Transverse colon (tissue), 4 donors: ENCODE measurements around the gene SOCS3. TPM values are rescaled to one million over a fixed set of nuclear protein-coding genes. Genes with fewer than 3 reads are reported as not detected.

ENCODE experiments used
- DNase-seq: peaks from one replicate; pipeline ENCODE4 v3.0.0-alpha.2; 2019
- H3K27ac ChIP-seq, 4 donors: fragments of 200-600 bp; sonication (generic); 2 replicates each; pipeline ENCODE4 v1.5.1; 2016 to 2018; ENCODE audit warnings: inconsistent platforms in 4 of 4
- H3K27me3 ChIP-seq: fragments of 200-600 bp; sonication (generic); 2 replicates; pipeline ENCODE4 v1.5.1; 2017; ENCODE audit warnings: inconsistent platforms
- H3K36me3 ChIP-seq, 4 donors: fragments of 200-600 bp; sonication (generic); 2 replicates each; pipeline ENCODE4 v1.5.1; 2017 to 2019; ENCODE audit warnings: inconsistent platforms in 4 of 4
- H3K4me1 ChIP-seq, 4 donors: fragments of 200-600 bp; sonication (generic); 2 replicates each; pipeline ENCODE4 v1.5.1; 2017 to 2020; ENCODE audit warnings: inconsistent platforms in 4 of 4
- H3K4me3 ChIP-seq, 4 donors: fragments of 200-600 bp; sonication (generic); 1 replicate in 1 of 4; 2 replicates in 3 of 4; pipeline versions ENCODE4 v1.5.1 to v1.6.1; 2017 to 2019; ENCODE audit warnings: inconsistent platforms in 4 of 4
- H3K9me3 ChIP-seq, 2 donors: fragments of 200-600 bp; sonication (generic); 2 replicates each; pipeline ENCODE4 v1.5.1; 2017 to 2019; ENCODE audit warnings: inconsistent platforms in 2 of 2
- EP300 ChIP-seq: sonication (generic); formaldehyde crosslinking; IDR thresholded peaks from one replicate; pipeline ENCODE4 v1.6.1; 2017; ENCODE audit warnings: antibody characterized with exemption, low read depth
- POLR2A ChIP-seq: fragments of 450-650 bp; IDR thresholded peaks from one replicate; pipeline ENCODE4 v1.6.1; 2016; ENCODE audit warnings: antibody characterized with exemption, mild to moderate bottlenecking, moderate library complexity
- POLR2AphosphoS5 ChIP-seq, 3 donors: sonication (generic); formaldehyde crosslinking; IDR thresholded peaks; one replicate each; pipeline ENCODE4 v1.6.1; 2016; ENCODE audit warnings: antibody characterized with exemption in 3 of 3
- WGBS, 2 donors: methylation state at CpG; one replicate each; pipeline ENCODE4 v1.1.5; 2018; ENCODE audit warnings: low coverage in 1 of 2; 5-methylcytosine and 5-hydroxymethylcytosine counted together
- in situ Hi-C, 4 donors: fragments of 200-750 bp; cut with MboI; loops; one replicate each; pipeline versions ENCODE4 v1.15.0 to v1.15.1; 2017; ENCODE audit warnings: low sequenced_read_pairs in 3 of 4, low pct_ligation_motif_present in 1 of 4, low pct_unique_long_range_greater_than_20kb in 1 of 4
- intact Hi-C: fragments of 100-400 bp; cut with DNase I; formaldehyde crosslinking; loops from one replicate; pipeline ENCODE4 v1.15.1; 2023; ENCODE audit warnings: low total_unique reads
- total RNA-seq, 4 donors: library from RNA; depleted of rRNA; stranded (reverse); fragments of >200 nt; gene quantifications; one replicate each; pipeline ENCODE4 v1.1.0, GENCODE V29; 2016
- TF ChIP-seq, protein P1 (sequence below), 5 experiments: fragments of 200-600 bp in 3 of 5; fragments of 450-650 bp in 2 of 5; sonication (generic) in 3 of 5; IDR thresholded peaks; 1 replicate in 2 of 5; 2 replicates in 3 of 5; pipeline ENCODE4 v1.5.1; 2016 to 2017; ENCODE audit warnings: antibody characterized with exemption in 5 of 5, inconsistent platforms in 3 of 5, mild to moderate bottlenecking in 2 of 5, moderate library complexity in 1 of 5

SOCS3 gene
- total RNA-seq, 4 donors from 2014 or later, result 22.3 to 230 (median 37.6) TPM

DNA sequence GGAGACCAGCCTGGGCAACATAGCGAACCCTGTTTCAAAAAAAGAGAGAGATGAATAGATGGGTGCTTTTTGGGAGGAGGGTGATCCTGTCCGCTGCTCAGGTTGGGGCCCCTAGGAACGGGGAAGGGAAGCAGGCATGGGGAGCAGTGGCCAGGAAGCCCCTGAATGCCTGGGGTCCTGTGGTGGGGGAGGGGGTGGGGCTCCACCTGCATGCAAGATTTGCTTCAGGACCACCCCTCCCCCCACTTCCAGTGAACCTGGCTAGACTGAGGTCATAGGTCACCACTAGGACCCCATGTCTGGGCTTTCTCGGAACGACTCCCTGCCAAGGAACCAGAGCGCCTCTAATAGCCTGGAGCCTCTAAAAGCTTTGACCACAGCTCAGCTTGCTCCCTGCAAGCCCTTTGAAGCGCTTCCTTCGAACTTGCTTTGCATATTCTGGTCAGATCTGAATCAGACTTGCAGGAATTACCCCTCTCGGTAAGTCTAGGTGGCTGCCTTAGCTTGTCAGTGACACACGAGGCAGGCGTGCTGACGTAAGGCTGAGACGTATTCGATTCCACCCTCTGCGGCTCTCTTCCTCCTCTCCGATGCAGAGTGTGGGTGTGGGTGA is 3.7 kb downstream of the SOCS3 start:
- no peaks in the 10 kb centered on the region for H3K27me3 ChIP-seq
- intact Hi-C loops (no loop called here), in situ Hi-C loops (no loop called here)
- H3K36me3 ChIP-seq, result no peaks in the 10 kb centered on the region
- H3K27ac ChIP-seq, result peak overlapping the region; percentile 87 to 98 (median 96)
- peak; percentile 81 for DNase-seq
- TF ChIP-seq POLR2AphosphoS5 (IDR thresholded peaks at IDR 0.05), result peak; percentile 42 to 75 (median 45)
- TF ChIP-seq EP300, result no peak
- TF ChIP-seq POLR2A, result peak; percentile 29
- TF ChIP-seq, protein P1, sequence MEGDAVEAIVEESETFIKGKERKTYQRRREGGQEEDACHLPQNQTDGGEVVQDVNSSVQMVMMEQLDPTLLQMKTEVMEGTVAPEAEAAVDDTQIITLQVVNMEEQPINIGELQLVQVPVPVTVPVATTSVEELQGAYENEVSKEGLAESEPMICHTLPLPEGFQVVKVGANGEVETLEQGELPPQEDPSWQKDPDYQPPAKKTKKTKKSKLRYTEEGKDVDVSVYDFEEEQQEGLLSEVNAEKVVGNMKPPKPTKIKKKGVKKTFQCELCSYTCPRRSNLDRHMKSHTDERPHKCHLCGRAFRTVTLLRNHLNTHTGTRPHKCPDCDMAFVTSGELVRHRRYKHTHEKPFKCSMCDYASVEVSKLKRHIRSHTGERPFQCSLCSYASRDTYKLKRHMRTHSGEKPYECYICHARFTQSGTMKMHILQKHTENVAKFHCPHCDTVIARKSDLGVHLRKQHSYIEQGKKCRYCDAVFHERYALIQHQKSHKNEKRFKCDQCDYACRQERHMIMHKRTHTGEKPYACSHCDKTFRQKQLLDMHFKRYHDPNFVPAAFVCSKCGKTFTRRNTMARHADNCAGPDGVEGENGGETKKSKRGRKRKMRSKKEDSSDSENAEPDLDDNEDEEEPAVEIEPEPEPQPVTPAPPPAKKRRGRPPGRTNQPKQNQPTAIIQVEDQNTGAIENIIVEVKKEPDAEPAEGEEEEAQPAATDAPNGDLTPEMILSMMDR (IDR thresholded peaks at IDR 0.05), result no peak
- H3K4me3 ChIP-seq, result peak overlapping the region in 1 of 4 donors; percentile 76
- H3K9me3 ChIP-seq, result no peaks in the 10 kb centered on the region
- WGBS, 2 donors, result 20 to 57% methylated on average over 1 to 16 of the region's 16 CpGs
- peaks cover 40 to 74% (median 64%) of the 10 kb centered on the region in 4 donors for H3K4me1 ChIP-seq

DNA sequence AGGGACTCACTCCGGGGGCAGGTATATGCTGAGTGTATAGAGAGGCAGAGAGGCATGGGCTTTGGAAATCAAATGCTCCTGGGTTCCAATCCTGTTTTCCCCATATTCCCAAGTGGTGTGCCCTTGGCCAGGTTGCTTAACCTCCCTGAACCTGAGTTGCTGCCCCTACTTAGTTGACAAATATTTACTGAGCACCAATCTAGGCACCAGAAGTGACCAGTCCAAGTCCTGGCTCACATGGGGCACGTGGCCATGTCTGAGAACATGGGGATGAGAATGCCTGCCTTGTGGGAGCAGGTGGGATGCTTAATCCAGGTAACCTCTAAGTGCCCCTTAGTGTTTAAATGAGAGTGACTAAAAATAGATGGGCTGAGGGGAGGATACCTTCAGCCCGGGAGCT is 4.2 kb downstream of the SOCS3 start:
- Histone ChIP-seq H3K9me3 (no peaks in the 10 kb centered on the region), H3K4me1 (peaks cover 40 to 79% (median 65%) of the 10 kb centered on the region in 4 donors), H3K4me3 (no peak overlapping the region), H3K27ac (peak overlapping the region; percentile 87 to 98 (median 96)), H3K27me3 (no peaks in the 10 kb centered on the region), H3K36me3 (no peaks in the 10 kb centered on the region)
- 67 to 74% methylated on average over 2 to 3 of the region's 3 CpGs for WGBS, 2 donors
- no peak for TF ChIP-seq POLR2A
- no peak for TF ChIP-seq EP300
- TF ChIP-seq POLR2AphosphoS5 (IDR thresholded peaks at IDR 0.05), result no peak
- TF ChIP-seq, protein P1 (IDR thresholded peaks at IDR 0.05), result no peak
- intact Hi-C loops, result no loop called here
- DNase-seq, result no peak
- in situ Hi-C loops, result no loop called here

DNA sequence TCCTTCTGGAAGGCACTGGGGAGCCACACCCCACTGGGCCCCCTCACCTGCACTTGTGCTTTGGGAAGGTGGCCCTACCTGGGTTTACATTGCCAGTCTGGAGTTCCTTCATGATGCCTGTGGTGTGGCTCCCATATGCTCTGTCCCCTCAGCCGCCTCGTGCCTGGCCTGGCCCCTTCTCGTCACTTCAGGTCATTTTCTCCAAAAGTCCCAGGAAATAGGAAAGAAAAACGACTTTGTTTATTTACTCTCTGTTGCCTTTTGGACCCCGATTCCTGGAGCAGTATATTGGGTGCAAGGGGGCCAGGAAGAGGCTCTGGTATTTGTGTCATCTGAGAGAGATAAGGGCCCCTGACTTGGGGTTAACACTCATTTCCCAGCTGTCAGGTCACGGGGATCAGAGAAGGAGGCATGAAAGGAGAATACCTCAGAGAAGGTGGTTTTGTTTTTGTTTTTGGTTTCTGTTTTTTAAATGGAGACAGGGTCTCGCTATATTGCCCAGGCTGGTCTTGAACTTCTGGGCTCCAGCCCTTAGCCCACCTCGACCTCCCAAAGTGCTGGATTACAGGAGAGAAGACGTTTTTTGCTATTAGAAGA is 4.7 kb downstream of the SOCS3 start:
- Histone ChIP-seq H3K4me1 (peaks cover 37 to 81% (median 61%) of the 10 kb centered on the region in 4 donors), H3K36me3 (no peaks in the 10 kb centered on the region), H3K4me3 (no peak overlapping the region), H3K27me3 (no peaks in the 10 kb centered on the region), H3K9me3 (no peaks in the 10 kb centered on the region), H3K27ac (peak overlapping the region; percentile 87 to 98 (median 96))
- no peak for DNase-seq
- TF ChIP-seq POLR2A (no peak), EP300 (no peak), POLR2AphosphoS5 (IDR thresholded peaks at IDR 0.05) (no peak)
- TF ChIP-seq, protein P1 (IDR thresholded peaks at IDR 0.05), result no peak
- 65 to 67% methylated on average over 6 to 9 of the region's 9 CpGs for WGBS, 2 donors
- intact Hi-C loops, result no loop called here
- in situ Hi-C loops, result no loop called here

DNA sequence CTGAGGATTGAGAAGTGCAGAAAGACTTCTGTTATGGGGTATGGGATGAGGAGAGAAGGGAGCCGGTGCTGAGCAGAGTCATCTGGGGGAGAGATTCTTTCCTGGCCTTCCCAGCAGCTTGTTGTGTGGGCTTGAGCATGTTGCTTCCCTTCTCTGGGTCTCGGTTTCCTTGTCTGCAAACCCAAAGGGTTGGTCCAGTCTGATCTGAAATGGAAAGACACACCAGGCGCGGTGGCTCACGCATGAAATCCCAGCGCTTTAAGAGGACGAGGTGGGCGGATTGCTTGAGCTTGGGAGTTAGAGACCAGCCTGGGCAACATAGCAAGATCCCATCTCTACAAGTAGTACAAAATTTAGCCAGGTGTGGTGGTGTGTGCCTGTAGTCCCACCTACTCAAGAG is 6.0 kb downstream of the SOCS3 start:
- in situ Hi-C loops, result no loop called here
- H3K4me3 ChIP-seq, result no peak overlapping the region
- intact Hi-C loops, result no loop called here
- no peak for TF ChIP-seq POLR2AphosphoS5 (IDR thresholded peaks at IDR 0.05)
- TF ChIP-seq, protein P1 (IDR thresholded peaks at IDR 0.05), result no peak
- TF ChIP-seq EP300, result no peak
- no peak for TF ChIP-seq POLR2A
- no peaks in the 10 kb centered on the region for H3K9me3 ChIP-seq
- peak overlapping the region; percentile 84 to 98 (median 92) for H3K27ac ChIP-seq
- H3K27me3 ChIP-seq, result no peaks in the 10 kb centered on the region
- H3K36me3 ChIP-seq, result no peaks in the 10 kb centered on the region
- WGBS, 2 donors, result 96% methylated on average over 8 of the region's 8 CpGs; no CpG with 5 or more reads in 1 of the 2 donors
- H3K4me1 ChIP-seq, result peaks cover 37 to 86% (median 54%) of the 10 kb centered on the region in 4 donors
- no peak for DNase-seq
